ENCODE results near the gene HOXB6. TPM values are rescaled to one million over a fixed set of nuclear protein-coding genes. Genes with fewer than 3 reads are reported as not detected.

Gene HOXB6
- total RNA-seq, 2 experiments from 2014 or later = 0.58 to 1.1 TPM

DNA sequence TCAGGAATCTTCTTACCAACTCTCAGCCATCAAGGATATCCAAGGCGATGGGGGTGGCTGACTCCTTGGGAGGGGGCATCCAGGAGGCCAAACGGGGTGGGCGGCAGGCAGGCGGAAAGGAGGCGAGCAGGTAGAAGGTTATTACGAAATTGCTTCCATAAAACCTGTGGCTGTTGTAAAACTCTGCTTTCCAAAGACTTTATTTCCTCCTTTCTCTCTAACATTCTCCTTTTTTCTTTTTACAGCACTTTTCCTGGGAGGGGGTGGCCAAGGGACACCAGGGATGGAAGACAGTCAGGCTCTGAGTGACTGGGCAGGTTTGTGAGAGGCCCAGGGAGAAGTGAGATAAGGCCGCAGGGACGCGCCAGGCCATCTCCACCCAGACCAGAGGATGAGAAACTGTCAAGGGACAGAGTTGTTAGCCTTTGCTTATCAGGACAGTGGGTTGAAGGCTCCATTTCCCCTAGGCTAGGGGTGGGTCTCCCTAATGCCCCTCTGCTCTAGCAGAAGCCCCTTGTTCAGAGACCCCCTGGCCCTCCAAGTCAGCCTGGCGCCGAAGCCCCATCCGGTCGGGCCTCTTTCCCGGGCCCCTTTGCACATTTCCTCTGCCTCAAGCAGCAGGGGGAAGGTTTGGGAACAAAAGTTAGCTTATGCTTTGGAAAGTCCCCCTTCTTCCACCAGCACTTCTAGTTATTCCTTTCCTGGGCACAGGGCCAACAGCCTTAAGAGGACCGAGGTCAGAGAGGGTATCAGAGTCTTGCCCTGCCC, 26.3 kb upstream of the HOXB6 start:
- Mint-ChIP-seq H3K4me1 (peaks cover 37% of the 10 kb centered on the region), H3K27ac (peak overlapping the region; percentile 88), H3K36me3 (peaks cover 3% of the 10 kb centered on the region), H3K9me3 (ENCODE audit: low read depth) (no peaks in the 10 kb centered on the region), H3K27me3 (peaks cover 82% of the 10 kb centered on the region), H3K4me3 (no peak overlapping the region)
- DNase-seq (no peak), ATAC-seq (no peak)
- CTCF ChIA-PET = interaction anchor here (0.8 to 13.1 kb wide), 4 partner anchors 8 to 253 kb away, joined by 3 to 190 read pairs (median 5); partner anchors contain the start of gene HOXB9

DNA sequence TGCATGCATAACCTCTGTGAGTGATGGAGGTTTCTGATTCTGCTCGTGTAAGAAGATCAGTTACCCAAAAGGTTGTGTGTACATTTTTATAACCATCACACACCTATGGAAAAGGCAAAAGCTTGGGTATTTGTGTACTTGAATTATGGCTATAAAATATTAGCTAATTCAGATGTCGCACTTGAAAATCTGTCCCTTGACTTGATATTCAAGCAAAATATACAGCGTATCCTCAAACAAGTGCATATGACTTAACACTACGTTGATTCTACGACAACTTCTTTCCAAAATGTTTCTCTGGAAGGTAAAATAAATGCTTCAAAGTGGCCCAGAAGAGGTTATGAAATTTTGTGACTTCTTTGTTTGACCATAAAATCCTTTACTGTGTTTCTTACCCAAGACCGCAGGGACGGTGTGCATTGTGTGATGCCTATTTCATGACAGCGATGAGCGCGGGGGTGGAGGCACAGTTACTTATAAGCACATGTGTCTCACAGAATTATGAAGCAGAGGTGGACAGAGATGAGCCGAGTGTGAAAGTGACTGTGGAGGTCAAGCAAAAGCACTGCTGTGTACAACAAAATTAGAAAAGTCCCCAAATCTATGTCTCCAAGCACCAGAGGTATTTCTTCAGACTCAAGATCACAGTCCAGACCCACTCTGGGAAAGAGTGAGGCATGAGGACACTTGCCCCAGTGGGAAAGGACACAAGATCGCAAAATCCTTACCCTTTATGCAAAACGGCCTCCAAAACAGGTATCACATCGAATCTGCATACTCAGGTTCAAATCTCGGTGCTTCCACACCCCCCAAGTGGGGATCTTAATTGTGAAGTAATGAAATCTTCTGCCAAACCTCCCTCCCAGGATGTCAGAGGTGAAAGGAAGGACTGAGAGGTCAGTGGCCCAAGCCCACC, 25.5 kb upstream of the HOXB6 start:
- ATAC-seq (no peak), DNase-seq (no peak)
- Mint-ChIP-seq H3K27me3 (peaks cover 78% of the 10 kb centered on the region), H3K27ac (no peak overlapping the region), H3K9me3 (ENCODE audit: low read depth) (no peaks in the 10 kb centered on the region), H3K4me3 (no peak overlapping the region), H3K36me3 (peaks cover 3% of the 10 kb centered on the region), H3K4me1 (peaks cover 40% of the 10 kb centered on the region)
- CTCF ChIA-PET = interaction anchor here (1.2 to 2.4 kb wide), 3 partner anchors 12 to 37 kb away, joined by 4 to 14 read pairs (median 5); partner anchors contain the start of gene HOXB5

DNA sequence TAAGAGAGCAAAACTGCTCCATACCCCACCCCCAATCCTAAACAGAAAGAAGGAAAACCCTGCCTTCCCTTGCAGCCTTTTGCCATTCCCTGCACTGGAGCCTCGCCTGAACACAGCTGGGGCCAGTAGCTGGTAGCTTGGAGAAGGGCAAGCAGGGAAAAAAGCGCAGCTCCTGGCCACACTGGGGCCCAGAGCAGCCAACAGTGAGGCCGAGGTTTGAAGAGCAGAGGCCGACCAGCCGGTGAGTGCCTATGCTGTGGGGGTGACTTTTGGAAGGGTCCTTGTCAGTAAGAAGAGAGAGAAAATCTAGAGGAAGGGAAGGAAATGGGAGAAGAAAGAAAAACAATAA, 24.6 kb upstream of the HOXB6 start:
- DNase-seq (no peak), ATAC-seq (no peak)
- Mint-ChIP-seq H3K36me3 (peaks cover 3% of the 10 kb centered on the region), H3K27me3 (peaks cover 73% of the 10 kb centered on the region), H3K4me1 (peaks cover 38% of the 10 kb centered on the region), H3K9me3 (ENCODE audit: low read depth) (no peaks in the 10 kb centered on the region), H3K27ac (no peak overlapping the region), H3K4me3 (no peak overlapping the region)
- CTCF ChIA-PET = interaction anchor here (1.2 to 2.4 kb wide), 3 partner anchors 11 to 36 kb away, joined by 4 to 14 read pairs (median 5); partner anchors contain the start of gene HOXB5

DNA sequence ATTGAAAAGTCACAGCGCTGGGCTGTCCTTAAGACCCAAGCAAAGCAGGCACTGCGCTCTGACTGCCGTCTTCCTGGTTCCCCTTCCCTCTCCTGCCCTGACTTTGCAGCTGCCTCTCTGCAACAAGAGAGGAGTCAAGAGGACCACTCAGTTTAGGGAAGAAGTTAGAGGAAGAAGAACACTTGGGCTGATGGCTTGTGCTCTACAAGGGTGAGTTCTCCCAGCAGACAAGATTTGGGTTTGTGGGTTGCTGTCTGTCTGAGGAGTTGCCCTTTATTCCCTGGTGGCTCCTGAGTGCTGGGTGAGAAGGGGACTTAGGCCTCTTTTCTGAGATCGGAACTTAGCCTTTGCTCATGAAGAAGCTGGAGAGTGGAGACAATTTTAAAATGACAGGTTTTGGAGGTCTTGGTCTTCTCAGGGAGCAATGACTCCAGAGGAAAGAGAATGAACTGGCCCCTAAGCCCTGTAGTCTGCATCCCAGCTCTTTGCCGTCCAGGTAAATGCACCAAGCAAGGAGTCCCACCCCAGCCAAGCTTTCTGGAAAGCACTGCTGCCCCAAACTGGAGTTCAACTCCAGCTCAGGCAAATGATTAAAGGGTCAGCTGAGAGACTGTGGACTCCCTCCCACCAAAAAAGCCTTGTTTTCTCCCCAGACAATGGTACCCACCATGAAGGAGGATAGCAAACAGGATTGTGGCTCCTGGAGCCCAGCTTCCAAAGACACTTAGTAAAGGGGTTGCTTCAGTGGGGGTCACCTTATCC, 24.0 kb upstream of the HOXB6 start:
- ATAC-seq (no peak), DNase-seq (no peak)
- Mint-ChIP-seq H3K4me3 (no peak overlapping the region), H3K36me3 (peaks cover 3% of the 10 kb centered on the region), H3K27me3 (peaks cover 73% of the 10 kb centered on the region), H3K4me1 (peaks cover 38% of the 10 kb centered on the region), H3K27ac (no peak overlapping the region), H3K9me3 (ENCODE audit: low read depth) (no peaks in the 10 kb centered on the region)
- CTCF ChIA-PET = interaction anchor here (1.2 to 2.4 kb wide), 3 partner anchors 10 to 36 kb away, joined by 4 to 14 read pairs (median 5); partner anchors contain the start of gene HOXB5

DNA sequence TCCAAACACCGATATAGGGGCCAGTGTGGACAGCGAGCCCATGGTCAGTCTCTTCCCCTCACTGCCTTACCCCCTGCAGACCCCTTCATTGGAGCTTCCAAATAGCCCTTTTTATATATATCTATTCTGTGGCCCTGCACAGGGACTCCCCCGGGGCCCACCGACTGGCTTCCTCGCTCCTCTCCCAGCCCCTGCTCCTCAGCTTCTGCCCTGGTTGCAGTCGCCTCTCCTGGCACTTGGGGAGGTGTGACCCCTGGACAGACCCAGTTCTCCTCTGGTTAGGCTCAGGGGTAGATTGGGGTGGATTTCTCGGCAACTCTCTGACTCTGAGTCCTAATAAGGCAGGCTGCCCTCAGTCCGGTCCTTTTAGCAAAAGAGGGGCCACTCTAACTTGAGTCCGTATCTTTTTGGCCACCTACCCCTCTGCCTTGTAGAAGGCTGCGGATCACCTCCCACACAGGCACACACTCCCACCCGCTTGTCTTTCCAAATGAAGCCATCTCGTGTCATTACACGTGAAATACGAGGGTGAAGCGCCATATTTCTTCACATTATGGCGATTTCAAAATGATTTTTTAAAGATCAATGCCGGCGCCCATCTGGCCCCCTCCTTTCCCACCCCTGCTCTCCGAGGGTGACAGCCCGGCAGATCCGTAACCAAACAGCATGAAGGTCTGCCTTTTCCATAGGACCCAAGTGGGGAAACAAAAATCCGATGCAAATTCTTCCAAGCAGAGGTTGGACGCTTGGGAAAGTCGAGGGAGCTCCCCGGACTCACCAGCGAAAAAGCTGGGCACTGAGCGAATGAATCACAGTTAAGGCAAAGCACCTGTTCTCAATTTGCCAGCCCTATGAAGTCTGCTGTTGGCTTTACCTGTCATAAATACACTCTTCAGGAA, 23.1 kb upstream of the HOXB6 start:
- Mint-ChIP-seq H3K27ac (no peak overlapping the region), H3K36me3 (peaks cover 2% of the 10 kb centered on the region), H3K9me3 (ENCODE audit: low read depth) (no peaks in the 10 kb centered on the region), H3K4me1 (peaks cover 38% of the 10 kb centered on the region), H3K4me3 (no peak overlapping the region), H3K27me3 (peaks cover 74% of the 10 kb centered on the region)
- no peak for DNase-seq
- CTCF ChIA-PET = interaction anchor here (2.1 to 11.2 kb wide), 3 partner anchors 9 to 35 kb away, joined by 4 to 190 read pairs (median 14); partner anchors contain the start of gene HOXB5
- no peak for ATAC-seq

DNA sequence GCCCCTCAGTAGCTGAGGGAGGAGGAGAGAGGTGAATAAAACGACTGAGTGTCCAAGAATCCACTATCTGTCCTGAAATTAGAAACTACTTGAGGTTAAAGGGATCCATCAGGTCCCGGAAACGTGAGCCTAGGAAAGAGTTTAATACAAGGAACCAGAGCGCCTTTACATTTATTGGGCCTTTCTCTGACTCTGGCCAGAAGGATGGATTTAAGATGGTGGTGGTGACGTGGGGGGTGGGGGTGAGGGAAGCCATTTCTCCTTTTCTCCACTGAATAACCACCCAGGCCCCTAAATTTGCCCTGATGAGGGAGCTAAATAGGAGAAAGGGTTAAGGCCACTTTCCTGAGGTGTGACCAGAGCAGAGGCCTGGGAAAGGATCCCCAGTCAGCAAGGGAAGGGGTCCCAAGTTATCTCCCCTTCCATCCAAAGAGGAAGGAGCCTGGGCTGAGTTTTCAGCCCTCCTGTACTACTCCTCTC, 22.4 kb upstream of the HOXB6 start:
- peak overlapping the region; percentile 75 for H3K4me3 Mint-ChIP-seq
- peak overlapping the region; percentile 87 for H3K27ac Mint-ChIP-seq
- H3K4me1 Mint-ChIP-seq = peaks cover 31% of the 10 kb centered on the region
- ATAC-seq (no peak), DNase-seq (no peak)
- peaks cover 75% of the 10 kb centered on the region for H3K27me3 Mint-ChIP-seq
- H3K36me3 Mint-ChIP-seq = peaks cover 2% of the 10 kb centered on the region
- H3K9me3 Mint-ChIP-seq (ENCODE audit: low read depth) = no peaks in the 10 kb centered on the region
- CTCF ChIA-PET = interaction anchor here (1.4 to 11.2 kb wide), 4 partner anchors 10 to 656 kb away, joined by 6 to 190 read pairs (median 6); partner anchors contain the start of genes CDK5RAP3 and HOXB5

DNA sequence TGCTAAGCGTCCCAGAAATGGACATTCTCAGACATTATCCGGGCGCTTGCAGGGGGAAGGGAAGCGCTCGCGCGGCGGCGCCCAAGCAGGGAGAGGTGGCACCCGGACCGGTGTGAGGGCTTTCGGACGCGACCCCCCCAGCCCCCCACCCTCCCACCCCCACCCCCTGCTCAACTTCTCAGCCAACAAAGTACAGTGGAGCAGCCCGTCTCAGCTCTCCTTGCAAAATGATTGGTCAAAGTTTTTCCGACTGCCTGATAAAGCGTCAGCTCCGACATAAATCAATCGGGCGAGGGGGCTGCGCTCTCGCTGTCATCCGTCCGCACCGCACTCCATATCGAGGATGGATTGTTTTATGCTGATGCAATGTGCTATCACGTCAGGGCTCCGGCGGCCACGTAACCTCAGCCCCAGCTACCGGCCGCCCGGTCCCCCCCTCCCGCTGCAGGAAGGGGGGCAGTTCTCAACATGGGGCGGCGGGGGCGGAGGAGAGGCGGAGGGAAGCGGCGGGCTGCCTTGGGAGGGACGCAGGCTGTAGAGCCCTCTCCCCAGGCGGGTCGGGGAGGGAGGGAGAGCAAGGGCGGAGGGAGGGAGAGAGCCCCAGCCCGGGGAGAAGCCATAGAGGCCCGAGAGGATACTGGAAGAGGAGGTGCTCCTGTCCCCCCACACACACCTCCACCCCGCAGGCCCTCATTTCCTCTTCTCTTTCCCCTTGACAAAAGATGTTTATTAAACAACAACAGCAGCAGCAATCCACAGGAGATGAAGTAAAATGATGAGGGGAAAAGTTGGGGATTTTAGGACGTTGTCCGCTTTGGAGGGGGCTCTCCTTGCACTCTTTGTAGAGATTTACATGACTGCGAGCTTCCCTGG, 21.7 kb upstream of the HOXB6 start, which contains the start of gene HOXB9:
Gene HOXB9, minus strand, starts transcription at position 114 of the 873 bp plus-strand sequence. Its CDS starts 89 bp downstream, at position 25.
- peak; percentile 82 for DNase-seq
- peak within 1 kb of the TSS; percentile 75 for H3K4me3 Mint-ChIP-seq
- H3K9me3 Mint-ChIP-seq (ENCODE audit: low read depth) = no peaks in the 10 kb centered on the region
- peaks cover 80% of the 10 kb centered on the region for H3K27me3 Mint-ChIP-seq
- H3K27ac Mint-ChIP-seq = peak within 1 kb of the TSS; percentile 87
- ATAC-seq = peak; percentile 66
- CTCF ChIA-PET = interaction anchor here (0.7 to 11.2 kb wide), 12 partner anchors 9 to 655 kb away, joined by 3 to 190 read pairs (median 6); partner anchors contain the start of genes CDK5RAP3 and HOXB5
- H3K36me3 Mint-ChIP-seq = peaks cover 2% of the 10 kb centered on the region
- peaks cover 24% of the 10 kb centered on the region for H3K4me1 Mint-ChIP-seq

DNA sequence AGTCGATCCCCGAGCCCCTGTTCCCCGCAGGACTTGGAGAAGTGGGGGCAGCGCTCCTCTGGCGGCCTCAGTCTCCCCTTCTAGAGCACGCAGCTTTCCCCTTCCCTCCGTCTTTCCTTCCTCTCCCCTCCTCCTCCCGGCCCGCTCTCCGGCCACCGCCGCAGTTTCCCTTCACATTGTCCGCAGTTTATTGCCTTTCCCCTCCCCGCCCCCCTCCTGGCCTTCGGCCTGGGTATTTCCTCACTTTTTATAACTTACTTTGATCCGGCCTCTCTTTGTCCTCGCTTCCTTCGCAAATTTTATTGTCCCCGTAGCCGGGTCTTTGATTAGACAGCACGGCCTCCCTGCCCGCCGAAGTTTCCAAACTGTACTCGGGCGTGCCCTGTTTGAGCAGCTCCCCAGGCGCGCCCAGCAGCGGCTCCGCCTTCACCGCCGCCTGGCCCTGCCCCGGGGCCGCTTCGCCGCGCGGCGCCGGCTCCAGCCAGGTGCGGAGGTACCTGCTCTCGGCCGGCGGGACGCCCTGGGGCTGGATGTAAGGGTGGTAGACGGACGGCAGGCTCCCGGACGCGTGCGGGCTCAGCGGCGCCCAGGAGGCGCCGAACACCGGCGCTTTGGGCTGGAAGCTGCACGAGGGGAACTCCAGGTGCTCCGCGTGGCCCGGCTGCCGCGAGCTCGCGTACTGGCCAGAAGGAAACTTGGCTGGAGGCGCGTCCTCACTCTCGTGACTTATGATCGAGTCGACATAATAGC, 20.9 kb upstream of the HOXB6 start:
- H3K4me1 Mint-ChIP-seq = peaks cover 19% of the 10 kb centered on the region
- no peaks in the 10 kb centered on the region for H3K9me3 Mint-ChIP-seq (ENCODE audit: low read depth)
- H3K27me3 Mint-ChIP-seq = peaks cover 84% of the 10 kb centered on the region
- ATAC-seq = peak; percentile 75
- H3K4me3 Mint-ChIP-seq = peak overlapping the region; percentile 75
- H3K36me3 Mint-ChIP-seq = peaks cover 2% of the 10 kb centered on the region
- peak overlapping the region; percentile 76 for H3K27ac Mint-ChIP-seq
- CTCF ChIA-PET = interaction anchor here (0.6 to 11.2 kb wide), 17 partner anchors 8 to 654 kb away, joined by 3 to 190 read pairs (median 4); partner anchors contain the start of genes CDK5RAP3, HOXB5 and PRAC2
- DNase-seq = peak; percentile 60

DNA sequence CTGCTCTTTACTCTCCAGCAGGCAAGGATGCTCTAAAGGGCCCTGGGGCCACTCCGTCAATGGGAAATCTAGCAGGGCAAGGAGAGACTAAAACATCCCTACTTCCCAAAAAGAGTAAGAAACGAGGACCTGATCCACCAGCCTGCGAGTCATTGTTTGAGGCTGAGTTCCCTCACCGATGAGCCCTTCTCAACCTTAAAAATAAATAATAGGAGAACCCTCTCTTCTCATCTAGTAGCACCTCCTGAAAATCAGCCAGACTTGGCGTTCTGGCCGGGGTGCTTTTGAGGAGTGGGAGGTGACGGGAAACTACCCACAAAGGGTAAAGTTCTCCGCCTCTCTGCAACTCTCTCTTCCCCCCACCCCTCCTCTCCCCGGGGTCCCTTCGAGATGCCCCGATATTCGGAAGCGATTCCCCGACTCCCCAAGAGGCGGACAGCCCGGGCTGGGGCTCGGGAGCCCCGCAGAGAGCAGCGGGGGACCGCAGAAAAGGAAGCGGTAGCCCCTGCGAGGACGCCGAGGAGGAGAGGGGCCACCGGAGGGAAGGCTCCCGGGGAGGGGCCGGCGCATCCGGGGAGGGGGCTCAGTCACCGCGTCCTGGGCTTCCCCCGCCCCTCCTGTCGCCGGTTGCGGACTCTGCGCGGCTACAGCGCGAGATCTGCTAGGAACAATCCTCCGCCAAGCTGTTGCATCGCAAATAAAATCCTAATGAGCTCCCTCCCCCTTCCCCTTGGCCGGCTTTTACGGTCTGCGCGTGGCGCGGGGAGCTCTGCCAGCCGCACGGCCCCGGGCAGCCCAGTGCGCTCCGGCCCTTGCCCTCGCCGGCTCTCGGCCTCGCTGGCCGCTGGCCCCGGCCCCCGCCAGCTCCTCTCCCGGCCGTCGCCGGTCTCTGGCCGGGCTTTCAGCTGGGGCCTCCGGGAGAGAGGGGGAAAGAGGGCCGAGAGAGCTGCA, 20.0 kb upstream of the HOXB6 start:
- peak; percentile 58 for DNase-seq
- Mint-ChIP-seq H3K4me1 (peaks cover 19% of the 10 kb centered on the region), H3K9me3 (ENCODE audit: low read depth) (no peaks in the 10 kb centered on the region), H3K27me3 (peaks cover 85% of the 10 kb centered on the region), H3K27ac (no peak overlapping the region), H3K36me3 (peaks cover 2% of the 10 kb centered on the region), H3K4me3 (peak overlapping the region; percentile 75)
- CTCF ChIA-PET = interaction anchor here (0.6 to 11.2 kb wide), 15 partner anchors 9 to 653 kb away, joined by 3 to 190 read pairs (median 4); partner anchors contain the start of genes CDK5RAP3, HOXB5 and PRAC2
- peak; percentile 23 for ATAC-seq

Measured in activated CD8-positive, alpha-beta memory T cell treated with anti-CD3 and anti-CD28 coated beads, Interleukin-2, amount 10 ng/mL, durations not matched to agents 7 days and 5 days (primary cell).